Measurements from ENCODE around the gene EPN1.

GRCh38 chr19:55654868-55655647 is 20.0 kb upstream of the EPN1 start, which contains the start of gene U2AF2:
- TF ChIP-seq POLR2A (IDR thresholded peaks at IDR 0.05; ENCODE audit: low read depth, low read length) (peak; percentile 87), SPI1 (IDR thresholded peaks at IDR 0.05; ENCODE audit: low read depth, low read length) (peak; percentile 62), POLR2AphosphoS5 (IDR thresholded peaks at IDR 0.05; ENCODE audit: low read depth, low read length) (peak; percentile 89)
